HG02852 (cell line): ENCODE results near the gene SWAP70.

ENCODE experiments used
- ATAC-seq: cut with Tn5 transposase; IDR thresholded peaks from one replicate; pipeline ENCODE4 v1.9.1; 2021; ENCODE audit warnings: mild to moderate bottlenecking, moderate library complexity; ENCODE audit not compliant: unreplicated experiment

The SWAP70 gene

DNA sequence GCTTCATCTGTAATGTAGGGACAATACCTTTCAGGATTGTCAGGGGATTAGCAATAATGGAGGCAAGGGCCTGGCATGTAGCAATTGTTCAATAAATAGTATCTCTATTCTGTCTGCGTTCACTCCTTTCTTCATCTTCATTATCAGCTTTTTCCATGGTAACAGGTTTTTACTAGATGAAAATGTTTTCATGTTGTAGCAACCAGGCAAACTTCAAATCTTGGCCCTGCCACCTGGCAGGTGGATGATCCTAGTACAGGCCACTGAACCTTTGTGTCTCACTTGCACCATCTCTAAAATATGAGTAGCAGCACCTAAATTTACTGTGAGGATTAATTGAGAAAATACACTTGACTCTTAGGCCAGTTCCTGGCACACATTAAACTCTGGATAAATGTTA, 83.4 kb downstream of the SWAP70 start:
- no peak for ATAC-seq

DNA sequence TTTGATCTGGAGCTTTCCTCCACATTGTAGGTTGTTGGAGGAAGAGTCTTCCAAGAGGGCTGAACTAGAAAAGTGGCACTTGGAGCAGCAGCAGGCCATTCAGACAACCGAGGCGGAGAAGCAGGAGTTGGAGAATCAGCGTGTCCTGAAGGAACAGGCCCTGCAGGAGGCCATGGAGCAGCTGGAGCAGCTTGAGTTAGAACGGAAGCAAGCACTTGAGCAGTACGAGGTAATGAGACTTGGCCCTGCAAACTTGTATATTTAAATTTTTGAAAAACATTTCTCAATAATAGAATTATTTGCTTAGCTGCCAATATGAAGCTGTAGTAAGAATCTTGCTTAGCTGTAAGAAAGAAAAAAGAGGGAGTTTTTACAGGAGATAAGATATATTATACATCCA, 84.0 kb downstream of the SWAP70 start:
- no peak for ATAC-seq

DNA sequence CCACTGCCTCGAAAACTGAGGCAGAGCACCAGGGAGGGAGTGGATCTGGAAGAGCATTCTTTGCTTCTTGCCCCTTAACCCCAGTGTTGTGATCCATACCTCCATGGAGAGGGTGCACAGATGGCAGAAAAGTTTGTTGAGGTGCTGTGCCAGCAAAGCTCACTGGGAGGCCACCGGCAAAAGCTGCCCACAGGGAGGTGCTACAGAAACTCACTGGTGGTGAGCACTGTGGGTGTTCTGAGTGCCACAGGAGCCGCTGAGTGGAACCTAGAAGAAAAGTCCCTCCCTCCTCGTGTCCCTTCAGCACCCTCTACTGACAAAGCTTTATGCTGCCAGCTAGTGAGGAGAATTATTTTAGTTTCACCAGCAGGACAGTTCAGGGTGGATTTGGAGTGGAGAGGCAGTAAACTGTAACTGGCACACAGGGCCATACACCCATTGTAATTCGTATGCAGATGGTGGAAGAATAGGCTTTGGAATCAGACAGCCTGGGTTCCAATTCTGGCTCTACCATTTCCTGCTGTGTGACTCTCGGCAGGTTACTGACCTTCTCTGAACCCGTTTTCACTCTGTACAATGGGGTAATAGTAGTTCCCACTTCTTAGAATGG, 84.6 kb downstream of the SWAP70 start:
- peak; percentile 63 for ATAC-seq

DNA sequence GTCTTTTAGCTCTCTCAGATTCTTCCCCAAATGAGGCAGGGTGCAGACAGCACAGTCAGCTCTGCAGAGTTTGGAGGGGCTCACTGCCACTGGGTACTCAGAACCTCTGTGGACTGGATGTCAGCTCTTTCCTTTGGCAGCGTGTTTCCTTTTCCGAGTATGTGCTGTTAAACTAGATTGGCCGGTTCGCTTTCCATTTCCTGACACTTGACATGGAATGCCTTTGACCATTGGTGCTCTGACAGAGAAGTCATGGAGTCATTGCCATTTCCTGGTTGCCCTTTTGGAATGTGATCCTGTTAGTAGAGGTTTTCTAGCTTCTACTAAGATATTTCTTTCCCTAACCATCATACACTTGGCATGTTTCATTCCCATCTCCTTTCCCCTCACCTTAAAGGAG, 86.7 kb downstream of the SWAP70 start:
- no peak for ATAC-seq

DNA sequence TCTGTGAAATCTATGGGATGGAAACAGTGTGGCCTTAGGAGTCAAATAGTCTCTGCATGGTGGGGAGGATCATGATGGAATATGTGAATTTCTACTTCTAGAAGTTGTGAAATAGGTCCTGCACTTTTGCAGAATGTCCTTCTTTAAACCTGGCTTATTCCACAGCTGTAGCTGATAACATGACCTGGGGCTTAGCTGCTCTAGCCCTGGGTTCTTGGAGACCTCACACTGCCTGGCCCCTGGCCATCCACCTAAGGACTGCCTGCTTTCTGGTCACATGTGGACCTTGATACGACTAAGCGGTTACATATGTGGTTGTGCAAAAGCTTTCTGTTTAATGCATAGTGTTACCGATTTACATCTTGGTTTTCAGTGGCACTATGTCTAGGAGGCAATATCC, 88.2 kb downstream of the SWAP70 start:
- no peak for ATAC-seq

DNA sequence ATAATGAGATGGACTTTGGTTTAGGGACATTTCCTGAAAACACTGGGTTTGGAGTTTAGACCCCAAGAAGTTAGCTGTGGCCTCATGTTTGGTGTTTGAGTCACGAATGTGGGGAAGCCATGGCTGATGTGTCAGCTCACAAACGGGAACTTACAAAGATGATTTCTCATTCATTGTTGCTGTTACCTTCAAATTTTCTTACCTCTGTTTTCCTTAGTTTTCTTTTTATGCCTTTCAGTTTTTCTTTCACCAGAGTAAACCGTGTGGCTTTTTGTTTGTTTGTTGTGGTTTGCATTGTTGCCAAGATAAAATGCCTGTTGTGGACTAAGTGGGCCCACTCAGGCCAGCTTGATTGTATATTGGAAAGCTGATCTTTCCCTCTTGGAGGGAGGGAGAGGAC, 89.1 kb downstream of the SWAP70 start:
- no peak for ATAC-seq

DNA sequence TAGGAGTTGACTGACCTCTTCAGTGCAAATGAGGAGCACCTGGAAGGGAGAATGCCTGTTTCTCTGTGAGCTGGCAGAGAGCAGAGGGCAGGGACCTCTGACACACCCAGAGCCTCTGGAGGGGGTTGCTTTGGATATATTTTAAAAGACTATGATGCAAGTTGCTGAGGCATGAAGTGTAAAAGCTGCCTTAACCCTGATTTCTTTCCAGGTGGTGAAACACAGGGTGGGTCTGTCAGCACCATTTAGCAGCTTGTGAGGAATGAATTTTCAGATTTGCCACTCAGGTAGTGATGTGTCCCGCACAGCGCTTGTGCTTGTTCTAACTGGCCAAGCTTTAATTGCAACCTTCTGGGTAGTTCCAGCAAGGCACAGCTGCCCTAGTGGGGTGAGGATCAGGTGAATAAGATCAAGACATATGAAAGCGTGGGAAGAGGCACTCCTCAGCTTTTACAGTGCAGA, 90.2 kb downstream of the SWAP70 start:
- no peak for ATAC-seq

DNA sequence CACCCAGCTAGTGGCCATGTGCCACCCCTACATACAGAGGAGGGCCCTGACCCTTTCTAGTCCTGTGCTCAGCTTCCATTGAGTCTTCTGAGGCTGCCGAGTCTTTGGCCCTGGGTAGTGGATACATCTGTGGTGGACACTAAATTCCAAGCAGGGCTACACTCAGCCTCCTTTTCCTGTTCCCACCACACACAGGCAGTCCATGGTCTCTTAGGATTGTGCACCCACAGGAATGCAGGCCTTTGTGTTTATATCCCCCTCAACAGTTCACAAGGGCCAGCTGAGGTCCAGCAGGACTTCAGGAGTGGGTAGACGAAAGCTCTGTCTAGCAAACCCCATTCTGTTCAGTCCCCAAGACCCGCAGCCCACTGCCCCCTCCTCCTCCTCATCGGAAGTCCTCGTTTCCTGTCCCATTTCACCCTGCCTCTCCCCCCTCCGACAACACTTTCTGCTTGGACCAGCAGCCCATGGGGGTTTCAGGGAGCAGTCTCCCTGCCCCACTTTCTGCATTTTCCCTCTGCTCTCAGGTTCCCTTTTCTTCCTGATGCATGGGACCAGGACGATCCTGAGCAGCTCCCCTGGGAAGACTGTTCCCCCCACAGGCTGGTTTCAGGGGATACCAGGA, 91.8 kb downstream of the SWAP70 start:
- ATAC-seq = no peak

DNA sequence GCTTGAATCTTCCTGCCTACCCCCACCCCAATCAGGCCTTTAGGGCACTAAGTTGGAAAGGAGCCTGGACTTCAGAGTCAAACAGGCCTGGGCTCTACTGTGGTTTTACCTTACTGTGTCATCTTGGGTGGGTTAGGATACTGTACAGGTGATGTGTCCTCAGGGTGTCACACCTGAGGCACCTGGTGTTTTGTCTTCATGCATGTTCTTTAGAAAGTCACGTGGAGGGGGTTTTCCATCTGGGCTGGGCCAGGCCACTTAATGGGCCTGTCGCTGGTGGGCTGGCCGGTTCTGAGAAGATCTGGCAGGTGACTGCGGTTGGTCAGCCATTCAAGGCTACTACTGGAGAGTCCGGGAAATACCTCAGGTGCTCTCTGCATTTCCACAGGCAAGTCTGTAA, 92.6 kb downstream of the SWAP70 start:
- no peak for ATAC-seq

DNA sequence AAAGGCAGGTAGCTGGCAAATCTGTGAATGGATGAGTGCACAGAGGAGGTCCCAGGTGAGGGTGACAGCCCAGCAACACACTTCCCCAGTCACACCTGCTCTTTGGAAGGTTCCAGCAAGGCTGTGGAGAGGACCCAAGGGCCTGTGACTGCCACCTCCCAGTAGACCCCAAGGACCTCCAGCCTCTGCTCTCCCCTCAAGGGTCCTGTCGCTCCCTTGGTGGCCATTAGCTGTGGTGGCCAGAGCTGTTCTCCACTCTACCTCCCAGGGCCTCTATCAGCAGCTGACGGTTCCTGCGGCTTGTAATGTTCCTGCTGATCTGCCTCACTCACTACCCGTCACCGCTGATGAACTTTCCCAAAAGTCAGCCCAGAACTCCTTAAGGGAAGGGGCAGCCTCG, 93.0 kb downstream of the SWAP70 start:
- ATAC-seq = no peak

DNA sequence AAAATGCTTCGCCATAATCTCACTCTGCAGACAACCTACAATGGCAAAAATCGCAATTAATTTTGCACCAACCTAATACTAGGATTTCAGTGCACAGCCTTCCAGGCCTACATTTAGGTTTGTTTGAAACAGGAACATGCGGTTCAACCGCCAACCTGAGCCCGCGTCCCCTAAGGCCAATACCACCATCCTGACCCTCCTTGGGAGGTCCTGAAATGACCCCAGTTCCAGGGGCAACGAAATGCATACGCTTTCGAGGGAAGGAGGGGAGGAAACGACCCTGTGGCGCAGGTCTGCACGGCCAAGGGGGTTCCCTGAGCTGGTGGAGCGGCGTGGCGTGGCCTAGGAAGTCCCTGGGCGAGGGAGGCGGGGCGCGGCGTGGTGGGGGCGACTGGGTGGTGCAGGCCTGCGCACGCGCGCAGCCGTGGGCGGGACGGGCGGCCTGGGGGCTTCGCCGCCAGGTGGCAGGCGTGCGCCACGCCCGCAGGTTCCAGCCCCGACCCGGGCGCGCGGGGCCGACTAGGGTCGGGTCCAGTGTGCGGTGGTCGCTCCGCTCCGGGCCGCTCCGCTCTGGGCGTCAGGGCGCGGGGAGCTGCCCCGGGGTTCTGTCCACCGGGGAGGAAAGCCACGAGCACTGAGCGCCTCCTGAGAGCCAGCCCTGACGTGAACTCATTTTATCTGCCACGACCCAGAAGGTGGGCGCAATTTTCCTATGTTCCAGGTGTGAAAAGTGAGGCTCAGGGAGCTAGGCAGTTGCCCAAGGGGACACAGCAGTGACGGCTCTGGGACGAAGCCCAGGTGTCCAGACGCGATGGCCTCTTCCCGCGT, 94.1 kb downstream of the SWAP70 start:
- ATAC-seq = peak; percentile 56

DNA sequence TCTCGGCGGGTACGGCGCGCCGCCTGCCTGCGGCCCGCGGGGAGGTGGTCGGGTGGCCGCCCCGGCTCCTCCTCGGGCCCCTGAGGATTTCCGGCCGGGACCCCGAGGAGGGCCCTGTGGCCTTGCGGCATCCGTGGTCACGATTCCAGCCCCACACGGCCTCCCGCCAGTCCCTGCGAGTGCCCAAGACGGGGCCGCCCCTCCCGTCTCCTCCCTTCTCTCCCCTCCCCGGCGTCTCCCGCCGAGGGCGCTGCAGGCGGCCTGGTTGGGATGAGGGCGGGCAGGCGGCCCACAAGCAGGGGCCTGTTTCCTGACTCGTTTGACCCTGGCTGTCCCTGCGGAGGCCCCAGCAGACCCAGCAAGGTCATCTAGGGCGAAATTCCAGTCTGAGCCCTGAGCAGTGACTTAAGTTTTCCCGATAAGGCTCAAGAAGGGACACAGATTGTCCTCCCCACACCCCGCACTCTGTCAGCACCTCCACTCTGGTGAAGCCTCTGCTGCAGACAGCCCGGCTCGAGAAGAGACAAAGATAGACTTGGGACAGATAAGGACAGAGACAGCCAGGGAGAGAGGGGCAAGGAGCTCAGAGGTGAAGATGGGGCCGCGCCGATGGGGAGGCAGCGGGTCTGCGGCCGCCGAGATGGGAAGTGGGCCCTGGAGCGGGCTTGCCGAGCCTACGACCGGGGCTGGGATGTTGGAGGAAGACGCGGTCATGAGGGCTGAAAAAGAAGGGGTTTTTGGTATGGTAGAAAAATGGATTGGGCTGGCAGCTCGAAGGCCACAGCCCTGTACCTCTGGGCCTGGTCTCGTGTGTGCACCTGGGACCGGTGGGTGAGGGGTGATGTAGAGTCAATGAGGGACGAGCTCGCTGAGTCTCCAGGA, 95.0 kb downstream of the SWAP70 start:
- peak; percentile 33 for ATAC-seq

DNA sequence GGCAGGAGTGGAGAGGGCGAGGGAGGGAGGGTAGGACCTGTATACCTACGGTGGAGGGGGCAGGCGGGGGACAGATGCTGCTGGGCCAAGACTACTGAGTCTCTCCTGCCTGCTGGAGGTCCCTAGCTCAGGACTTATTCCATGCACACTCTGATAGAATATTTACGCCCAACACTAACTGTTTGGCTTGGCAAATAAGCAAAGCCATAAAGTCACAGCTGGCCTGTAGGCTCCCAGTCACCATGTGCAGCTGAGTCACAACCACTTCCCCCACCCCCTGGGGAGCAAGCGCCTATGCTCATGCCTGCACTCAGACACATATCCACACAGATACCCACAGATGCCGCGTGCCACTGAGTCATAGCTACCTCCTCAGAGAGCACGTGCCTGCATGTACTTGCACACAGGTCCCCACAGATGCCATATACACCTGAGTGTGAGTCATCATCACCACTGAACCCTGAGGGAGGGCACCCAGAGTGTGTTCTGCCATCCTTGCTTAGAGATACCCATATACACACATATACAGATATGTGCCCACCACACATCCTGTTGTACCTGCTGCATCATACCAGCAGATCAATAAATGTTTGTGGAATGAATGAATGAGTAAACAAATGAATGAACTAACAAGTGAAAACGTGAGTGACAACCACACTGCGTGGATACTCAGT, 95.8 kb downstream of the SWAP70 start:
- ATAC-seq = peak; percentile 35

DNA sequence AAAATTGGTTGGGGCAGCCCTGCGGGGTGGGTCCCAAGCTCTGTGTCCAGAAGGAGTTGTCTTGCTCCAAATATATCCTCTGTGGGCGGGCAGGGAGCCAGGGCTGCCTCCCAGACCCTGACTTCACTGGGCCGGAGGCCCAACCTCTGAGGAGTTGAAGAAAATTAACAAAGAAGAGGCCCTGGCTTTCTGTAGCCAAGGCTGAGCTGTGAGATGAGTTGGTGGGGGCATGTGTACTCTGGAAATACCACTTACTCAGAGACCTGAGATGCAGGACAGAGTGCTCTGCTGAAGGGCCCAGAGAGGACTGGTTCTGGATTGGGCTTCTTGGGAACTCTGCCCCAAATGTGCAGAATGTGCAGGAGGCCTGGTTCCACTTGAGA, 96.3 kb downstream of the SWAP70 start:
- ATAC-seq = no peak

DNA sequence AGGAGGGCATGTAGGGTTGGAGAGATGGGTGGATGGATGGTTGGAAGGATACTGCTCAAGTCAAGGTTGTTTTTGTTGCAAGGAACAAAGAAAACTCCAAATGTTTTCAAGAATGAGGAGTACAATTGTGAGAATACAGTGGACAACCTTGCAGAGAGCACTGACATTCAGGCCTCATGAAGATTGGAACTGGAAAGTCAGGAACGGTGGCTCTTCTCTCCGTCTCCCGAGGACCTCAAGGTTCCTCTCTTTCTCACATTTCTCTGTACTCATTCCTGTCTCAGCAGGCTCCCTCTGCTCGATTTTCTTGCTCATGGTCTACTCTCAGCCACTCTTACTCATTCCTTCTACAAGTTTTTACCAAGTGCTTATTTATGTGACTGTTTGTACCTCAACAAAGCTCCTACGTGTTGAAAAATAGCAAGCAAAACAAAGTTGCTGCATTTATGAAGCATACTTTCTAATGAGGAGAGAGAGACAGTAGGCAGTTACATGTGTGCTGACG, 97.6 kb downstream of the SWAP70 start:
- no peak for ATAC-seq

DNA sequence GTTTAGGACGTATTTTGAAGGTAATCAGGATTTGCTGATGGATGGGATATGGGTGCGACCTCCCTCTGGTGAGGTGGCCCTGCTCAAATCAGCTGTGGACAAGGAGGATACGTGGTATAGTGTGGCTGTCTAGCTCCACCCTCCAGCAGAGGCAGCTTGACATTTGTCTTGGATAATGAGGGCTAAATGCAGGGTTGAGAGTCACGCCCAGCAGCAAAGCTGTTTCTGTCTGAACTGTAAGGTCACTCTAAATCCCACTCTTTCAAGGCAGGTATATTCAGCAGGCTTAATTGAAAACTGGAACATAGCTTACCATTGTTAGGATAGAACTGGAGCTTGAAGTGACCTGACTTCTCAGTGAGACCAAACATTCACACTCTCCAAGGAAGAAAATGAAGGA, 98.7 kb downstream of the SWAP70 start:
- ATAC-seq = no peak

DNA sequence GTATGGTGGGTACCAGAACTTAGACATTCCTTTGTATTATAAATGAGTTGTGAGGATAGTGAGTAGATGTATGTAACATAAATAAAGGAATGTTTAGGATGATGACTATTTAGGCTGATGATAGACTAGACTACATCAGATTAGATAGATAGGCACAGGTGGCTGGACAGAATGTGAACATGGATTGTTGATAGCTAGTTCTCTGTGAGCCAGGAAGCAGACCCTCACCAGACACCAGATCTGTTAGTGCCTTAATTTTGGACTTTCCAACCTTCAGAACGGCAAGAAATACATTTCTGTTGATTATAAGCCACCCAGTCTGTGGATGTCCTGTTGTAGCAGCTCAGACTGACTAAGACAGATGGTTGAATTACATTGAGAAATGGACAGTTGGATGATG, 99.4 kb downstream of the SWAP70 start:
- ATAC-seq = no peak

DNA sequence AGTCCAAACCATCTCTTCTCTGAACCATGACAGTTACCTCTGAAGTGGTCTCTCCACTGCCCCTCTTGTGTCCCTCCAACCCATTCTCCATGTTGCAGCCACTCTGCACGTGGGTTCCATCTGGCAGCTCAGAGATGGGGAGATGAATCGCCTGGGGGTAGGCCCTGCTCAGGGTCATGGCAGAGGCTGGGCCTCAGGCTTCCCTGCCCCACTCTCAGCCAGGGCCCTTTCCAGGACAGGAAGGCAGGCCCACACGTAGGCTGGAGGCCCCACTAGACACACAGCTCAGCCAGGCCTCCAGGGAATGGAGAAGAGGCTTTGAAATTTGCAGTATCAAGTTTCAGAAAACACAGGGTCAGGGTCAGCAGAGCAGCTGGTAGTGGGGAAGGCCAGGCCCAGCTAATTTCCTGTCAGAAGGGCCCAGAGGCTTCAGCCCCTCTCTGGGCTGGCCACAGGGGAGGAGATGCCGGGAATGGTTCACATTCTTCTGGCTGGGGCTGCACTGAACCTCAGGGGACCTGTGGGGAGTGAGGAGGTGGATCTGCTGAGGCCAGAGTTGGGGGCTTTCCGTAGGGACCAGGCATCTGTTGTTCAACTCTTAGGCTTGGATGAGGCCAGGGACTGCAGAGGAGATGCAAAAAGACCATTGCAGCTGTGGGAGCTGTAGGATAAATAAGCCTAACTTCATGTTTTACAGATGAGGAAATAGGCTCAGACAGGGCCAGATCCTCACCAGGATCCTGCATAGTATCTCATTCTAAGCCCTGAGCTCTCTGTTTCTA, 101.6 kb downstream of the SWAP70 start:
- no peak for ATAC-seq

DNA sequence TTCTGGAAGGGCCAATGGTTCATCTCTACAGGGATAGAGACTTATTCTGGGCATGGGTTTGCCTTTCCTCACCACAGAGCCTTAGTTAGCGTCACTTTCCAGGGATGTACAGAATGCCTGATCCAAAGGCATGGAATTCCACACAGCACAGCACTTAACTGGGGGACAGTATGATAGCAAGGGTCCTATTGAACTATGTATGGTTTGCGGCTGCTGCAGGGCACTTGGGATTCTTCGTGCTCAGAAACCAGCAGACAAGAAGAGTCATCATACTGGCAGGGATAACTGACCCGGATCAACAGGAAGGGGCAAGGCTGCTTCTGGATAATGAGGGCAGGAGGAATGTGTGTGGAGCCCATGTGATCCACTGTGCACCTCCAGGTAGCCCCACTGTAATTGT, 105.7 kb downstream of the SWAP70 start:
- no peak for ATAC-seq

DNA sequence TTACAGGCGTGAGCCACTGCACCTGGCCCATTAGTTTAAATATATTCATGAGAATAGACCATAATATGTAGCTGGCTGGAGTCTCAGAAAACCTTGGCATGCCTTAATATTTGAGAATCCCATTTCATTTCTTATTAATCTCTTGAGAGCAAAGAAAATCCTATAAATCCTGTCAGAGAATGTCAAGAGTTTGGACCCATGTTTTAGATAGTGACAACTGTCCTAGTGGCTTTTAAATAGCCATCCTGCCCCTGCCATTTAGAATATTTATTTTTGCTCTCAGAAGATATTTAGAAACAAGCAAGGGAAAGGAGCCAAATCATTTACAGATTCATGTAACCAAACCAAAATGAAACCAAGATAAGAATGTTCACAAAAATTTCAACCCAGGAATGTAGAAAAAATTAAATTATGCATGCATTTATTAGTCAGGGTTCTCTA, 107.2 kb downstream of the SWAP70 start:
- ATAC-seq = no peak
